Activated CD4-positive, alpha-beta T cell treated with anti-CD3 and anti-CD28 coated beads for 36 hours (primary cell): ENCODE measurements around the gene WNT9B. TPM values are rescaled to one million over a fixed set of nuclear protein-coding genes. Genes with fewer than 3 reads are reported as not detected.
"Not testable (repeated sequence)": the region's sequence is repeated elsewhere in the genome, so short reads cannot be mapped to it uniquely, and the experiment has no call there.

Source experiments
- ATAC-seq: fragments of 200-7000 bp; cut with Tn5 transposase; one replicate; pipeline ENCODE4 v1.10.0; 2021; ENCODE audit warnings: mild to moderate bottlenecking, moderate library complexity
- CTCF ChIA-PET: fragments of 350-600 bp; sonication (Branson Sonifier 250); formaldehyde crosslinking; loops from one replicate; lab custom pipeline; 2021; ENCODE audit warnings: antibody characterized with exemption; lab: Charles Lee
- POLR2A ChIA-PET: fragments of 350-600 bp; sonication (Branson Sonifier 250); formaldehyde crosslinking; loops from one replicate; lab custom pipeline; 2021; ENCODE audit warnings: antibody characterized with exemption, inconsistent platforms; lab: Charles Lee
- DNase-seq: peaks from one replicate; pipeline ENCODE4 v3.0.0-alpha.2; 2020
- H3K27ac Mint-ChIP-seq: one replicate; pipeline ENCODE4 v1.8.0; 2021; ENCODE audit warnings: mixed read lengths
- H3K27me3 Mint-ChIP-seq: one replicate; pipeline ENCODE4 v1.8.0; 2021; ENCODE audit warnings: mixed read lengths
- H3K36me3 Mint-ChIP-seq: one replicate; pipeline ENCODE4 v1.8.0; 2021; ENCODE audit warnings: low read depth, mixed read lengths
- H3K4me1 Mint-ChIP-seq: one replicate; pipeline ENCODE4 v1.8.0; 2021; ENCODE audit warnings: mixed read lengths
- H3K4me3 Mint-ChIP-seq: one replicate; pipeline ENCODE4 v1.8.0; 2021; ENCODE audit warnings: mild to moderate bottlenecking, moderate library complexity, mixed read lengths
- H3K9me3 Mint-ChIP-seq: one replicate; pipeline ENCODE4 v1.8.0; 2021; ENCODE audit warnings: low read depth, mixed read lengths
- intact Hi-C, 2 experiments: fragments of 100-400 bp; cut with DNase I in 1 of 2; cut with micrococcal nuclease in 1 of 2; formaldehyde crosslinking; loops; one replicate each; pipeline versions ENCODE4 v1.14.2 to v1.15.1; 2022 to 2024; cut with DNase I, micrococcal nuclease
- total RNA-seq, 2 experiments: library from RNA; stranded (reverse); gene quantifications; one replicate each; pipeline ENCODE4 v1.2.3, GENCODE V29; 2021

WNT9B gene
- total RNA-seq, 2 experiments from 2014 or later, result not detected

DNA sequence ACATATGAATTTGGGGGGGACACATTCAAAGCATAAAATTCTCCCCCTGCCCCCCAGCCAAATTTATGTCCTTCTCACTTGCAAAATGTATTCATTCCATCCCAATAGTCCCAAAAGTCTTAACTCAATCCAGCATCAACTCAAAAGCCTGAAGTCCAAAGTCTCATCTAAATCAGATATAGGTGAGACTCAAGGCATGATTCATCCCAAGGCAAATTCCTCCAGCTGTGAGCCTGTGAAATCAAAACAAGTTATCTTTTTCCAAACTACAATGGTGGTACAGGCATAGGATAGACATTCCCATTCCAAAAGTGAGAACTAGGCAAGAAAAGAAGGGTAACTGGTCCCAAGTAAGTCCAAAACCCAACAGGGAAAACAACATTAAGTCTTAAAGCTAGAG lies 65.7 kb downstream of the WNT9B start:
- Mint-ChIP-seq H3K36me3 (peaks cover 2% of the 10 kb centered on the region), H3K4me1 (peaks cover under 1% of the 10 kb centered on the region), H3K9me3 (no peaks in the 10 kb centered on the region), H3K27me3 (peaks cover 2% of the 10 kb centered on the region), H3K4me3 (no peak overlapping the region), H3K27ac (no peak overlapping the region)
- no peak for ATAC-seq
- ChIA-PET POLR2A (no interaction called here), CTCF (no interaction called here)
- intact Hi-C loops, result no loop called here
- DNase-seq, result no peak

DNA sequence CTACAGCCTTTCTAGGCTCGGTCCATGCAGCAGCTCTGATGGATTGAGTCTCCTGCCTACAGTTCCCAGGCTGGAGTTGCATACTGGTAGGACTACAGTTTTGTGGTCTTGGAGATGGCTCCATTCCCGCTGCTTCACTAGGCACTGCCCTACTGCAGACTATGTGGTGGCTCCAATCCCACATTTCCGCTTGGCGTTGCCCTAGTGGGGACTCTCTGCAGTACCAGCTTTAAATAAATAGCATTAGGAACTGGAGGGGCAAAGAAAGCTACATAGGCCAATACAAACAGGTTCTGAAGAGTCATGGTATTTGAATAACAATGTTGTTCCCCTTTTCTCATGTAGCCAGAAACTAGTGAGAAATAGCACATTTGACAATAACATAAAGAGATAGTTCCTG lies 66.1 kb downstream of the WNT9B start:
- no peak for ATAC-seq
- Mint-ChIP-seq H3K27me3 (peaks cover 2% of the 10 kb centered on the region), H3K9me3 (no peaks in the 10 kb centered on the region), H3K27ac (no peak overlapping the region), H3K36me3 (peaks cover 2% of the 10 kb centered on the region), H3K4me1 (peaks cover 3% of the 10 kb centered on the region), H3K4me3 (no peak overlapping the region)
- DNase-seq, result no peak
- ChIA-PET POLR2A (no interaction called here), CTCF (no interaction called here)
- intact Hi-C loops, result no loop called here

DNA sequence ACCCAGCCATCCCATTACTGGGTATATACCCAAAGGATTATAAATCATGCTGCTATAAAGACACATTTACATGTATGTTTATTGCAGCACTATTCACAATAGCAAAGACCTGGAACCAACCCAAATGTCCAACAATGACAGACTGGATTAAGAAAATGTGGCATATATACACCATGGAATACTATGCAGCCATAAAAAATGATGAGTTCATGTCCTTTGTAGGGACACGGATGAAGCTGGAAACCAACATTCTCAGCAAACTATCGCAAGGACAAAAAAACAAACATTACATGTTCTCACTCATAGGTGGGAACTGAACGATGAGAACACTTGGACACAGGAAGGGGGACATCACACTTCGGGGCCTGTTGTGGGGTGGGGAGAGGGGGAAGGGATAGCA lies 70.6 kb downstream of the WNT9B start:
- CTCF ChIA-PET, result interaction anchor here (1.4 kb wide), 1 partner anchor 19 kb away, joined by 3 read pairs; no protein-coding TSS in a partner anchor
- Mint-ChIP-seq H3K4me3 (peak overlapping the region; percentile 81), H3K27ac (peak overlapping the region; percentile 76), H3K4me1 (peaks cover 34% of the 10 kb centered on the region)
- DNase-seq, H3K36me3 Mint-ChIP-seq, POLR2A ChIA-PET, H3K9me3 Mint-ChIP-seq, ATAC-seq, H3K27me3 Mint-ChIP-seq: not testable (repeated sequence)
- intact Hi-C loops, result loop anchor here in 1 of 2 experiments (10.0 kb wide), 2 partner anchors 263 to 1023 kb away; partner anchors contain the start of genes CDC27 and PNPO

DNA sequence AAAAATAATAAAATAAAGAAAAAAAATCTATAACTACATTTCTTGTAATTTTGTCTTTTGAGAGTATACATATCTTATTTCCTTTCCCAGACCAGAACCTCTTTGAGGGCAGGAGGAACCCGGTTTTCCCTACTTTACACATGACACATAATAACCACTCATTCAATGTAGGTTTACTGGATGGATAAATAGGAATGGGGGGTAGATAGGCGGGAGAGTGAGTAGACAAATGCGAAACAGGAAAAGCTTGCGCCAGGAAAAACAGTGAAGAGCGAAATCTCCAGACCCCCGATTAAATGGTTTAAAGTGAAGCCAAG lies 71.1 kb downstream of the WNT9B start:
- intact Hi-C loops, result loop anchor here in 1 of 2 experiments (10.0 kb wide), 2 partner anchors 262 to 1022 kb away; partner anchors contain the start of genes CDC27 and PNPO
- Mint-ChIP-seq H3K9me3 (no peaks in the 10 kb centered on the region), H3K4me3 (peak overlapping the region; percentile 81), H3K27me3 (no peaks in the 10 kb centered on the region), H3K36me3 (no peaks in the 10 kb centered on the region), H3K4me1 (peaks cover 39% of the 10 kb centered on the region), H3K27ac (peak overlapping the region; percentile 100)
- CTCF ChIA-PET, result no interaction called here
- POLR2A ChIA-PET, result no interaction called here
- no peak for DNase-seq
- ATAC-seq, result peak; percentile 3

DNA sequence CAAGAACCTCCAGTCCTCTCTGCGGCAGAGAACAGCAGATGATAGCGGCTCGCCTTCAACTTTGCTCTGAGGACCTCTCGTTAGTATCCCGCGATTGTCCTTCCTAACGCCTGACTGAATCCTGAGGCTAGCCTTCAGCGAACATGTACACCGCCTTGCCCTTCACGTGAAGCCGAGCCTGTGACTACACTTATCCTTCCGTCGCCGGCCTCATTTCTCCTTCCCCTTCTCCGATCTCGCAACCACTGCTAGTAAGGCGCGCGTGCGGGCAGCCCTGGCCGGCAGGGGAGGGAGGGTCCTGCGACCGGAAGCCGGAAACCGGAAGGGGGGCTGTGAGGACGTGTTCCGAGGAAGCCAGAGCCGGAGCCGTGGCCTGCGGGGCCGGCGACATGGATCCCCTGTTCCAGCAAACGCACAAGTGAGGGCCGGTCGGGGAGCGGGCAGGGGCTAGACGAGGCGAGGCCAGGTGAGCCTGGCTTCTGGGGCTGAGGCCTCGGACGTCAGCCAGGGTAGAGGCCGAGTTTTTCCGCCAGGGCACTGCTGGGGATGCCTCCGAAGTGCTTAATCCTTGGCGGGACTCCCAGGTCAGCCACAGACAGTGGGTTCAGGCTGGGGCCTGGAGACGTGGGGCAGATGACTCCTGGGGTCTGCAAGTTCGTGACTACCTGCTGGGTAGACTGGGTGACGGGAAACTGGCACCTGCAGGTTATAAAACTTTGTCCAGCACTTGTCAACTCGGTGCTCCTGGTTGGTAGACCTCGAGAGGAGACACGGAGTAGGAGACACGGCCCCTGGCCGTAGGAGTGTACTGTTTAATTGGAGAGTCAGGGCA lies 71.6 kb downstream of the WNT9B start, which contains the start of gene GOSR2:
GOSR2 (plus strand) TSS at position 357 of the 832 bp plus-strand sequence; CDS start at position 390, 33 bp downstream.
- H3K9me3 Mint-ChIP-seq, result no peaks in the 10 kb centered on the region
- ATAC-seq, result peak; percentile 96
- no peaks in the 10 kb centered on the region for H3K36me3 Mint-ChIP-seq
- ChIA-PET CTCF (no interaction called here), POLR2A (no interaction called here)
- peak; percentile 94 for DNase-seq
- peaks cover 44% of the 10 kb centered on the region for H3K4me1 Mint-ChIP-seq
- H3K27me3 Mint-ChIP-seq, result no peaks in the 10 kb centered on the region
- peak within 1 kb of the TSS; percentile 100 for H3K27ac Mint-ChIP-seq
- H3K4me3 Mint-ChIP-seq, result peak within 1 kb of the TSS; percentile 81
- intact Hi-C loops, result loop anchor here in 1 of 2 experiments (1.0 to 10.0 kb wide), 4 partner anchors 19 to 1022 kb away; partner anchors contain the start of genes CDC27 and PNPO

- no peaks in the 10 kb centered on the region for H3K27me3 Mint-ChIP-seq
- intact Hi-C loops, result loop anchor here in 1 of 2 experiments (10.0 kb wide), 2 partner anchors 259 to 1019 kb away; partner anchors contain the start of genes CDC27 and PNPO
- no peak overlapping the region for H3K27ac Mint-ChIP-seq
- peaks cover 3% of the 10 kb centered on the region for H3K36me3 Mint-ChIP-seq
- no peak overlapping the region for H3K4me3 Mint-ChIP-seq
- ATAC-seq (no peak), DNase-seq (no peak)
- CTCF ChIA-PET, result interaction anchor here (0.8 kb wide), 2 partner anchors 14 to 83 kb away, joined by 3 to 4 read pairs; no protein-coding TSS in a partner anchor
- H3K9me3 Mint-ChIP-seq, result no peaks in the 10 kb centered on the region
- H3K4me1 Mint-ChIP-seq, result peaks cover 49% of the 10 kb centered on the region
- POLR2A ChIA-PET, result no interaction called here
Observed at GRCh38 chr17:46925185-46925868, 73.9 kb downstream of the WNT9B start.

DNA sequence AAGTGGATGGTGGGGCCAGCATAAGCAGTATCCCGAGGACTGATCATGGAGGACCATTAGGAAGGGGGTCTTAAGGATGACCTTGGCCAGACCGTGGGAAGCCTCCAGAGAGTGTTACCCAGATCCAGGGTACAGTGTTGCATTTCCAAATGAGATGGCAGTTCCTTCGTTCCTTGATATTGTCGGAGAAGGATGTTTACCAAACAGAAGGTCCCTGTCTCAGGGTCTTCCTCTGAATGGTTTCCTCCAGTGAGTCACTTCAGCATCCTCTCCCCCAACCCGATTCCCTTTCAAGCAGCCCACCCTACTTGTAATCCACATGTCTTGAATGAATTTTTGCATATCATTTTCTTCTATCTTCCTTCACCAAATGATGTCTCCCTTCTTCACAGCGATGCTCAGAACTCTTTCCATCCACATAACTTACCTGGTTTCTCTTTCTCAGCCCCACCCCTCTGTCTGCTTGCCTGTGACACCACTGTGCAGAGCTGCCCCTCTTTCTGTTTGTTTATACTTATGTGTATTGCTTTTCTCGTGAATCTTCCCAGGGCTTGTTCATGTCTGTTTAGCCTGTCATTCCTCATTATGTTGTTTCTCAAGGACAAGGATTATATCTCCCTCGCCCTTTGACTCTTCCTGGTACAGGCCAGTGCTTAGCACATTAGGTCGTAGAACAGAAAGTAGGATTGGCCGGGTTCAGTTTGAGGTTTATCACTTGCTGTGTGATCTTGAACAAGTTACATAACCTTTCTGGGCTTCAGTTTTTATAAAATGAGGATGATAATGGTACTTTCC lies 77.3 kb downstream of the WNT9B start:
- Mint-ChIP-seq H3K36me3 (peaks cover 29% of the 10 kb centered on the region), H3K9me3 (no peaks in the 10 kb centered on the region), H3K4me1 (peaks cover 46% of the 10 kb centered on the region), H3K27ac (no peak overlapping the region), H3K27me3 (no peaks in the 10 kb centered on the region), H3K4me3 (no peak overlapping the region)
- intact Hi-C loops, result loop anchor here in 1 of 2 experiments (10.0 kb wide), 2 partner anchors 256 to 1016 kb away; partner anchors contain the start of genes CDC27 and PNPO
- ATAC-seq (no peak), DNase-seq (no peak)
- ChIA-PET CTCF (no interaction called here), POLR2A (no interaction called here)

DNA sequence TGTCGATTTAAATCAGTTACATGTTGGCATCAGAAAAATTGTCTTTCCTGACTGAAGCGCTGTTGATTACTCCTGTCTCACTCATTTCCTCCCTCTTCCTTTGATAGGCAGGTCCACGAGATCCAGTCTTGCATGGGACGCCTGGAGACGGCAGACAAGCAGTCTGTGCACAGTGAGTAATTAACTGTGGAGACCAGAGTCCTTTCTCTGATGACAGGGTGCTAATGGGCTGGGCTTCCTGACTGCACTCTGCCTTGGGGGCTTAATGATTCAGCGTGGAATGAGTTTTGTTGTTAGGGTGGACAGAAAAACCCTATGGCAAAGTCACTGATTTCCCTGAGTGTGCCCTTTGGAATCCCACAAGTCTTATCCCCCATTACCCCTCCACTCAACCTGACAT lies 78.0 kb downstream of the WNT9B start:
- no peak for ATAC-seq
- Mint-ChIP-seq H3K27ac (no peak overlapping the region), H3K4me1 (peaks cover 40% of the 10 kb centered on the region), H3K9me3 (no peaks in the 10 kb centered on the region), H3K36me3 (peaks cover 33% of the 10 kb centered on the region), H3K4me3 (no peak overlapping the region), H3K27me3 (no peaks in the 10 kb centered on the region)
- no peak for DNase-seq
- CTCF ChIA-PET, result interaction anchor here (0.6 to 1.7 kb wide), 3 partner anchors 12 to 401 kb away, joined by 3 to 10 read pairs (median 3); no protein-coding TSS in a partner anchor
- POLR2A ChIA-PET, result no interaction called here
- intact Hi-C loops, result loop anchor here in 1 of 2 experiments (10.0 kb wide), 2 partner anchors 255 to 1015 kb away; partner anchors contain the start of genes CDC27 and PNPO

GRCh38 chr17:46930051-46930450 lies 78.7 kb downstream of the WNT9B start:
- no peak overlapping the region for H3K4me3 Mint-ChIP-seq
- peaks cover 33% of the 10 kb centered on the region for H3K4me1 Mint-ChIP-seq
- ChIA-PET POLR2A (no interaction called here), CTCF (interaction anchor here (0.6 to 1.7 kb wide), 4 partner anchors 12 to 400 kb away, joined by 3 to 10 read pairs (median 3); no protein-coding TSS in a partner anchor)
- ATAC-seq, result no peak
- peaks cover 33% of the 10 kb centered on the region for H3K36me3 Mint-ChIP-seq
- H3K27ac Mint-ChIP-seq, result no peak overlapping the region
- no peaks in the 10 kb centered on the region for H3K27me3 Mint-ChIP-seq
- DNase-seq, result no peak
- no peaks in the 10 kb centered on the region for H3K9me3 Mint-ChIP-seq
- intact Hi-C loops, result no loop called here

DNA sequence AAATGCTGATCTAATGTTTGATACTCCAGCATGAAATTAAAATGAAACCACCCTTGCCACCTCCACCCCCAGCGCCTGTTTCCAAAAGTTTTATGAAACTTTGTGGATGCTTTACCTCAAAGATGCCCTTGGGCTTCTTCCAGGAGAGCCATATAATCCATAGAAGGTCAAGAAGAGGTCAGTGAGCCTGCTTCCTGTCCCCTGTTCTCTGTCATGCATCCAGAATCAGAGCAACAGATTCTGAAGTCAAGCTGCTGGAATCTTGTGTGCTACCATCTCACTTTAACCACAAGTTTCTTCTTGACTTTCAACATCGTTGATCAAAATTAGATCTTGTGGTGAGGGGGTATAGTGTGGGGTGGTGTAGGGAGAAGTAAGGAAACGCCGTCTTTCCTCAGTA lies 80.2 kb downstream of the WNT9B start:
- H3K27ac Mint-ChIP-seq, result no peak overlapping the region
- DNase-seq, result no peak
- H3K27me3 Mint-ChIP-seq, result no peaks in the 10 kb centered on the region
- intact Hi-C loops, result no loop called here
- H3K36me3 Mint-ChIP-seq, result peaks cover 41% of the 10 kb centered on the region
- H3K9me3 Mint-ChIP-seq, result no peaks in the 10 kb centered on the region
- peaks cover 18% of the 10 kb centered on the region for H3K4me1 Mint-ChIP-seq
- ATAC-seq, result no peak
- H3K4me3 Mint-ChIP-seq, result no peak overlapping the region
- ChIA-PET POLR2A (no interaction called here), CTCF (no interaction called here)
